Small intestine (tissue), 7 donors: ENCODE measurements around the gene DRAP1. TPM values are rescaled to one million over a fixed set of nuclear protein-coding genes. Genes with fewer than 3 reads are reported as not detected.

ENCODE experiments used
- DNase-seq, 2 donors: peaks; one replicate each; pipeline versions ENCODE4 v3.0.0 to v3.0.0-alpha.2; 2013
- FAIRE-seq: peaks from 2 replicates; lab custom pipeline; 2012; peaks lifted over from hg19 to GRCh38; lab: Jason Lieb, UNC
- H3K27ac ChIP-seq, 3 donors: one replicate each; pipeline ENCODE4 v1.5.1; 2013; ENCODE audit warnings: low read length in 2 of 3, mild to moderate bottlenecking in 2 of 3, control low read depth in 1 of 3, inconsistent platforms in 1 of 3, low read depth in 1 of 3, moderate library complexity in 1 of 3
- H3K27me3 ChIP-seq, 3 donors: one replicate each; pipeline ENCODE4 v1.6.1; 2013; ENCODE audit warnings: low read length in 3 of 3, inconsistent platforms in 1 of 3; ENCODE audit not compliant: control insufficient read depth in 3 of 3, insufficient read depth in 3 of 3
- H3K36me3 ChIP-seq, 3 donors: one replicate each; pipeline ENCODE4 v1.6.1; 2013; ENCODE audit warnings: low read length in 3 of 3, inconsistent platforms in 1 of 3, low read depth in 1 of 3, mild to moderate bottlenecking in 1 of 3, moderate library complexity in 1 of 3; ENCODE audit not compliant: control insufficient read depth in 3 of 3, insufficient read depth in 2 of 3
- H3K4me1 ChIP-seq, 3 donors: one replicate each; pipeline ENCODE4 v1.6.1; 2013; ENCODE audit warnings: low read length in 2 of 3, inconsistent platforms in 1 of 3, low read depth in 1 of 3, mild to moderate bottlenecking in 1 of 3, moderate library complexity in 1 of 3; ENCODE audit not compliant: control insufficient read depth in 3 of 3, insufficient read depth in 2 of 3
- H3K4me3 ChIP-seq, 3 donors: one replicate each; pipeline ENCODE4 v1.5.1; 2013; ENCODE audit warnings: low read length in 3 of 3, control low read depth in 1 of 3, inconsistent platforms in 1 of 3, low read depth in 1 of 3, mild to moderate bottlenecking in 1 of 3, moderate library complexity in 1 of 3
- H3K9me3 ChIP-seq, 2 donors: one replicate each; pipeline ENCODE4 v1.6.1; 2013; ENCODE audit warnings: low read depth in 1 of 2, low read length in 1 of 2; ENCODE audit not compliant: control insufficient read depth in 2 of 2, insufficient read depth in 1 of 2
- WGBS, 3 donors: extraction: QIAGEN DNeasy Blood & Tissue Kit; methylation state at CpG; one replicate each; pipeline ENCODE4 v1.1.7; 2013; 5-methylcytosine and 5-hydroxymethylcytosine counted together
- polyA plus RNA-seq, 4 donors: library from polyadenylated mRNA; stranded (reverse) in 3 of 4; unstranded in 1 of 4; fragments of 200-250 nt in 3 of 4; fragments of 120-200 nt in 1 of 4; gene quantifications; one replicate each; pipeline versions ENCODE4 v1.2.1 to v1.2.3, GENCODE V29; 2013
- donor health status: healthy with polysubstance abuse.
- donor health status: control.
- donor health status: control.
- donor health status: Bipolar disorder and iron deficiency.
- donor health status: healthy.

Gene DRAP1
- polyA plus RNA-seq, 4 donors = 53.2 to 87.3 (median 70.7) TPM

GRCh38 chr11:65927904-65928397, 8.7 kb downstream of the DRAP1 start:
- FAIRE-seq (no peak), DNase-seq (peak in 1 of 2 donors; percentile 71)
- 22 to 35% (median 23%) methylated on average over 9 of the region's 9 CpGs for WGBS, 3 donors
- Histone ChIP-seq H3K4me1 (no peaks in the 10 kb centered on the region), H3K9me3 (peaks cover 0 to 4% of the 10 kb centered on the region in 2 donors), H3K27ac (peak overlapping the region in 2 of 3 donors; percentile 69 to 83), H3K36me3 (peaks cover 0 to 10% (median 0%) of the 10 kb centered on the region in 3 donors), H3K27me3 (peaks cover 0 to 12% (median 0%) of the 10 kb centered on the region in 3 donors), H3K4me3 (no peak overlapping the region)

GRCh38 chr11:65928667-65929066, 9.4 kb downstream of the DRAP1 start:
- Histone ChIP-seq H3K27me3 (peaks cover 0 to 17% (median 0%) of the 10 kb centered on the region in 3 donors), H3K27ac (peak overlapping the region in 2 of 3 donors; percentile 41 to 59), H3K9me3 (peaks cover 0 to 4% of the 10 kb centered on the region in 2 donors), H3K4me3 (no peak overlapping the region), H3K36me3 (peaks cover 0 to 6% (median 0%) of the 10 kb centered on the region in 3 donors), H3K4me1 (no peaks in the 10 kb centered on the region)
- WGBS, 3 donors = 61 to 74% (median 71%) methylated on average over 6 of the region's 6 CpGs
- DNase-seq = no peak
- FAIRE-seq = no peak

- DNase-seq = no peak
- Histone ChIP-seq H3K9me3 (peaks cover 0 to 4% of the 10 kb centered on the region in 2 donors), H3K27me3 (peaks cover 0 to 17% (median 0%) of the 10 kb centered on the region in 3 donors), H3K4me1 (no peaks in the 10 kb centered on the region), H3K4me3 (no peak overlapping the region), H3K27ac (no peak overlapping the region), H3K36me3 (no peaks in the 10 kb centered on the region)
- FAIRE-seq = no peak
- WGBS, 3 donors = 51 to 63% (median 57%) methylated on average over 13 of the region's 13 CpGs
These were observed 12.7 kb downstream of the DRAP1 start for GRCh38 chr11:65931773-65932557.

- Histone ChIP-seq H3K4me1 (no peaks in the 10 kb centered on the region), H3K27ac (no peak overlapping the region), H3K4me3 (no peak overlapping the region), H3K9me3 (peaks cover 0 to 4% of the 10 kb centered on the region in 2 donors), H3K36me3 (no peaks in the 10 kb centered on the region), H3K27me3 (peaks cover 0 to 17% (median 0%) of the 10 kb centered on the region in 3 donors)
- DNase-seq (no peak), FAIRE-seq (no peak)
- WGBS, 3 donors = 25 to 43% (median 40%) methylated on average over 9 of the region's 9 CpGs
These were observed 13.3 kb downstream of the DRAP1 start for GRCh38 chr11:65932558-65932919.

- no peak overlapping the region for H3K4me3 ChIP-seq
- no peaks in the 10 kb centered on the region for H3K4me1 ChIP-seq
- no peak for FAIRE-seq
These were observed 14.8 kb downstream of the DRAP1 start for GRCh38 chr11:65934014-65934413.

GRCh38 chr11:65937766-65938165, 18.5 kb downstream of the DRAP1 start:
- Histone ChIP-seq H3K27me3 (peaks cover 0 to 14% (median 0%) of the 10 kb centered on the region in 3 donors), H3K36me3 (no peaks in the 10 kb centered on the region), H3K4me3 (no peak overlapping the region), H3K9me3 (peaks cover 0 to under 1% of the 10 kb centered on the region in 2 donors), H3K27ac (no peak overlapping the region), H3K4me1 (no peaks in the 10 kb centered on the region)
- FAIRE-seq (no peak), DNase-seq (no peak)
- 47 to 65% (median 53%) methylated on average over 4 of the region's 4 CpGs for WGBS, 3 donors

More at GRCh38 chr11:65934014-65934413, 14.8 kb downstream of the DRAP1 start:
- no peak for DNase-seq
- no peak overlapping the region for H3K27ac ChIP-seq
- no peaks in the 10 kb centered on the region for H3K36me3 ChIP-seq
- peaks cover 0 to 17% (median 0%) of the 10 kb centered on the region in 3 donors for H3K27me3 ChIP-seq
- H3K9me3 ChIP-seq = peaks cover 0 to 4% of the 10 kb centered on the region in 2 donors
- 60 to 81% (median 78%) methylated on average over 3 to 4 of the region's 4 CpGs for WGBS, 3 donors

- H3K36me3 ChIP-seq = no peaks in the 10 kb centered on the region
- H3K4me1 ChIP-seq = no peaks in the 10 kb centered on the region
- H3K27ac ChIP-seq = no peak overlapping the region
- DNase-seq (no peak), FAIRE-seq (no peak)
- H3K9me3 ChIP-seq = no peaks in the 10 kb centered on the region
- no peak overlapping the region for H3K4me3 ChIP-seq
- WGBS, 3 donors = 60 to 74% (median 68%) methylated on average over 9 of the region's 9 CpGs
- peaks cover 0 to 7% (median 0%) of the 10 kb centered on the region in 3 donors for H3K27me3 ChIP-seq
These were observed 22.6 kb downstream of the DRAP1 start for GRCh38 chr11:65941720-65942310.

- H3K4me1 ChIP-seq = no peaks in the 10 kb centered on the region
- no peak overlapping the region for H3K4me3 ChIP-seq
- no peak for FAIRE-seq
These were observed 23.3 kb downstream of the DRAP1 start for GRCh38 chr11:65942531-65942930.

More at GRCh38 chr11:65942531-65942930, 23.3 kb downstream of the DRAP1 start:
- Histone ChIP-seq H3K27ac (no peak overlapping the region), H3K27me3 (peaks cover 0 to 14% (median 0%) of the 10 kb centered on the region in 3 donors), H3K36me3 (no peaks in the 10 kb centered on the region), H3K9me3 (no peaks in the 10 kb centered on the region)
- DNase-seq = no peak
- 66 to 89% (median 86%) methylated on average over 7 of the region's 7 CpGs for WGBS, 3 donors
